ENCODE measurements around the gene GSE1.
A peak's percentile ranks its signal among the peaks of the same experiment; 100 is the strongest.

Gene GSE1

DNA sequence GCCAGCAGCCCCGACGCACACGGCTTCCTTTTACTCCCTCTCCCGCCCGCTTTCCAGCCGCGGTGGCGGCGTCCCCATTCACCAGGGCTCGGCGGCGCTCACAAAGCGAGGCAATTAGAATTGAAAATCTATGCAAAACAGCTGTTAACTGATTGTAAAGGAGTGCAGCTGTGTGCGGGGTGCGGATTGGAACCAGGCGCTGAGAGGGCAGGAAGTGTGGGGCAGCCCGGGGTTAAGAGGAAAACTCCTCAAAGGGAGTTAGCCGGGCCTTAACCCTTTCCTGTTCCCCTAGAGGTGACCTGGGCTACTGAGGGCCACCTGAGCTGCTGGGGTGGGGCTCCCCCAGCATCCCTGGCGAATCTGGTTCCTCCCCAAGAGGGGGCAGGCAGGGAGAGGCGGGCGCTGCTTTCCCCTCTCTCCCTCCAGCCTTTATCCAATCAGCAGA lies 5.8 kb upstream of the GSE1 start:
- DNase-seq (ENCODE audit: low spot score) = no peak

DNA sequence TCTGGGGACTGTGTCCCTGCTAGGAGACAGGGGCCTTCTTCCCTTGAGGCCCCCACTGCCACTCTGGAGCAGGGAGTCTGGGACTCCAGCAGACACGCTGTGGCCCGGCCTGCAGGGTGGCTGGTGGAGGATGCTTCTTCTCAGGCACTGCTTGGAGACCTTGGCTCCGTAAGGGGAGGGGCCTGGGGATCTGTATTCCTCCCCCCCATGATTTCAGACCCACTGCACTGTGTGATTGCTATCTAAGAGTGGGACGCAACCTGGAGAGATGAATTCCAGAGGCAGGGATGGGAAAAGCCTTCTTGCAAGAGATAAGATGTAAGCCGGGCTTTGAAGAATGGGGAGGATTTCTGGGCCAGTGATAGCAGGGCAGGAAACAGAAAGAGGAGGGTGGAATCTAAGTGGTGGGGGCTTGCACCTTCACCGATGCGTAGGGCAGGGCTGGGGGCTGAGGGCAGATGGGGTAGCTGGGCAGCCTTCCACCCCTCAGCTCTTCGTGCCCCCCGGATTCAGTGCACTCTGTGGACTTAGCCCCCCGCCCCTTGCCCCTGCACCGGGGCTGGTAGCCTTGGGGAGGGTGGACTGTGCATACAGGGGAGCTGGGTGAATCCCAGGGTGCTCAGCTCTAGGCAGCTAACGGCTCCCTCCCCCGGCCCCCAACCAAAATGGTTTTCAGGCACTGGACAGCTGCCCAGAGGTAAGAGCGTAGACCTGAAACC lies 5.2 kb upstream of the GSE1 start:
- DNase-seq (ENCODE audit: low spot score) = no peak

DNA sequence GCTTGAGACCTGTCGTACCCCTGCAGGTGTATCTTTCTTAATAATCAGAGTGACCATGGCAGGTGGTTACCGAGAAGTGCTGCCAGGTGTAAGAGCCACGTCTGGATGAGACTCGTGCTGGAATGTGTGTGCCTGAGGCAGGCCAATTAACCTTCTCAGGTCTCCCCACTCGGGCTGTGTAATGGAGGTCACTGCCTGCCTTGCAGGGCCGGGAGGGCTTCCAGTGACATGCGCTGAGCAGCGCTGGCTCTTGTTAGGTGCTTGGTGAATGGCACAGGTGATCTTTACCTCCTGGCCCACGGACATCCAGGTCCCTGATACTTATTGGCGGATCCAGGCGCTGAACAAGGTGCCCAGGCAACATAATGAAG lies 4.6 kb upstream of the GSE1 start:
- DNase-seq (ENCODE audit: low spot score) = no peak

DNA sequence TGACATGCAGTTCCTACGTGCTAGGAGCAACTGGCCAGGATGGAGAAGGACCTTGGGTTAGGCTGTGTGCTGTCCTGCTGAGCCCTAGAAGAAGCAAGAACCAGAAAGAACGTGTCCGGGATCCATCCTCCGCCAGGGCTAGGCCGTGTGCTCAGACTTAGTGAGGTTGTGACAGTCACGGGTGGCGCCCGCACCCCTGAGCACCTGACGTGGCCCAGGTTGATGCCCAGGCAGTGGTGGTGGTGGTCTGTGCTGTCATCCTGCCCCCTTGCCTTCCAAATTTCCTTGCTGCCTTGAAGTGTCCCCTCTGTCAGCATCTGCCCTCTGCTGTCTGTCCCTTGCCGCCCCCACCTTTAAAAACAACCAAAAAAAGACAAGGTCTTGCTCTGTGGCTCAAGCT lies 4.2 kb upstream of the GSE1 start:
- no peak for DNase-seq (ENCODE audit: low spot score)

DNA sequence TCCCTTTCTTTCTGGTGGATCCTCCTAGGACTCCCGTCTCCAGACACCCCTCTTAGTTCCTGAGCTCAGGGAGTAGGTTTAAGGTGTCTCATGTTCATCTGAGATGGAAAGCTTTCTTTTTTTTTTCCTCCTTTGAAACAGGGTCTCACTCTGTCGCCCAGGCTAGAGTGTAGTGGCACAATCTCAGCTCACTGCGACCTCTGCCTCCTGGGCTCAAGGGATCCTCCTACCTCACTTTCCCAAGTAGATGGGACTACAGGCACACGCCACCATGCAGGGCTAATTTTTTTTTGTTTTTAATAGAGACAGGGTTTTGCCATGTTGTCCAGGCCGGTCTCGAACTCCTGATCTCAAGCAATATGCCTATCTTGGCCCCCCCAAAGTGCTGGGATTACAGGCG lies 3.6 kb upstream of the GSE1 start:
- DNase-seq (ENCODE audit: low spot score) = no peak

DNA sequence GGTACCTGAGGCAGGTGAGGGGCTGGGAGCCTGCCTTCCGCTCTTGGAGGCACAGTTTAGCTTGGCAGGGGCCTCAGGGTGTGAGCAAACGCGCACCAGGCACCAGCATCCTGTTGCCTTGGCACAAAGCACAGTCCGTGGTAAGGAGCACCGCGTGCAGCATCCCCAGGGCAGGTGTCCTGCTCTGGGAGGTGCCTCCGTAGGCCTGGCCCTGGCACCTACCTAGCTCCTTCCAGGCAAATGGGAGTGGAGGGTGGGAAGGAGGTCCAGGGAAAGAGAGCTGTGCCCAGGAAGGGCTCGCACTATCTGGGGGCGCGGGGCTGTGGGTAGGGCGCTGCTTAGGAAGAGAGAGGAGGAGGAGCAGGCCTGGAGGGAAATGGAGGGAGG lies 3.1 kb upstream of the GSE1 start:
- DNase-seq (ENCODE audit: low spot score) = no peak

DNA sequence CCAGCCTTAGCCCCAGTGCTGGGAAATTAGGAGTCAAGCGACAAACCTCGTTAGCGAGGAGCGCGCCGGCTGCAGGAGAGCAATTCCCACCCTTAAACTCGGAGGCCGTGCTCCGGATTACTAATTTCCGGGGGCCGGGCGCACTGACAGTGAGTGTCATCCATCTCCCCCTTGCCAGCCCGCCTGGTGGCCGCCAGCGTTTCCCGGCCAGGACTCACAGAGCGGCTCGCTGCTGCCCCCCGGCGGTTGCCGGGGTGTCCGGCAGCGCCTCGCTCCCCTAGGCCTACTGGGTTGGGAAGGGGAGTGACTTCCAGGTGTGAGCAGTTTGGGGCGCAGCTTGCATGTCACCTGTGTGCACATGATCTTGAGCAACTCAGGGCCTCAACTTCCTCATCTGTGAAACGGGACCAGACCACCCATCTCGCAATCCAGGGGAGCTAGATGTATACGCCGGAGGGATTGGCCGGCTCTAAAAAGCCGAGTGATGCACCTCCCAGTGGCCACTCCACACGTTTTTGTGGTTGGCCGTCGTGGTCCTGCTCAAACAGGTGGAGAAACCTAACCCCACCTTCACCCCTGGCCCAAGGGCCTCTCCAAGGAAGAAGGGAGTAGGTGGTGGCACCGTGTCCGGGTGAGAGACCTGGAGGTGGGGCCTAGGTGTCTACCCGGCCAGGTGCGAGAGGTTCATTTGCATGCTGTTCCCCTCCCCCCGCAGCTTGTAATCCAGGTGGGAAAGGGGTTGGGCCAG lies 2.5 kb upstream of the GSE1 start:
- peak; percentile 91 for DNase-seq (ENCODE audit: low spot score)

DNA sequence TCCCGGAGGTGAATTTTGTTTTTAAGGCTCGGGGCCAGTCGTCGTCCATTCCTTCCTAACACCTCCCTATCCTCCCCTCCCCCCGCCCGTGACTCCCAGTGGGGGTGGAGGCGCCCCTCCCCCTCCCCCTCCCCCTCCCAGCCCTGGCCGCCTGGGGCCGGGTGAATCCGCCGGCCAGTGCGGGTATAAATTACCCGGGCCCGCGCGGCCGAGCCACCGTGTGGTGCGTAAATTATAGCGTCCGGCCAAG lies 2.0 kb upstream of the GSE1 start:
- no peak for DNase-seq (ENCODE audit: low spot score)

DNA sequence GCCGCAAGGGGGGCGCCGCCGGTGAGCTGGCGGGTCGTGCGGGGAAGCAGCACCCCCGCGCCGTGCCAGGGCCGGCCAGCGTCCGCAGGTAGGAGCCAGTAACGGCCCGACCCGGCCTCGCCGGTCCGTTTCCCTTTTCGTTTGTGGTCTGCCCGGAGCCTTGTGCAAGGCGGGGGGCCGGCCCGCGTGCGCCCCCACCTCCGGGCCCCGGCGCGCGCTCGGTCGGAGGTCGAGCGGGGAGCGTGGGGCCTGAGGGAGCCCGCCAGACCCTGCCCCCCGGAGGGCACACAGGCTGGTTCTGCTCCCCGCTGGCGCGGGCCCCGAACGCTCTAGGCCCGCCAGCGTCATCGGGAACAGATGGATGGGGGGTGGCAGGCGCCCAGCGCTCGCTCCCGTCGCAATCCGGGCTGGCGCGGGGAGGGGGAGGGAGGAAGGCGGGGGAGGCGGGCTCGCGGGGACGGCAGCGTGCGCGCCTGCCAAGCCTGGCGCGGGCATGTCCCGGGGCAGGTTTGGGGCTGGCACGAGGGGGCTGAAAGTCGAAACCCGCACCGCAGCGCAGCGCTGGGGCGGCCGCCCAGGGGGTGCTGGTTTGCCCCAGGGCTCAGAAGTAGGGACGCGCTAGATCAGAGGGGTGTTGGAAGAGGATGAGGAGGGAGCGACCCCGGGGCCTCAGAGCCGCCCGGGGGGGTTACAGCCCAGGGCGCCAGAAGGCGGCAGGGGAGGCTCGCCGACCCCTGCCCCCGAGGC lies 1.5 kb upstream of the GSE1 start:
- peak; percentile 94 for DNase-seq (ENCODE audit: low spot score)

DNA sequence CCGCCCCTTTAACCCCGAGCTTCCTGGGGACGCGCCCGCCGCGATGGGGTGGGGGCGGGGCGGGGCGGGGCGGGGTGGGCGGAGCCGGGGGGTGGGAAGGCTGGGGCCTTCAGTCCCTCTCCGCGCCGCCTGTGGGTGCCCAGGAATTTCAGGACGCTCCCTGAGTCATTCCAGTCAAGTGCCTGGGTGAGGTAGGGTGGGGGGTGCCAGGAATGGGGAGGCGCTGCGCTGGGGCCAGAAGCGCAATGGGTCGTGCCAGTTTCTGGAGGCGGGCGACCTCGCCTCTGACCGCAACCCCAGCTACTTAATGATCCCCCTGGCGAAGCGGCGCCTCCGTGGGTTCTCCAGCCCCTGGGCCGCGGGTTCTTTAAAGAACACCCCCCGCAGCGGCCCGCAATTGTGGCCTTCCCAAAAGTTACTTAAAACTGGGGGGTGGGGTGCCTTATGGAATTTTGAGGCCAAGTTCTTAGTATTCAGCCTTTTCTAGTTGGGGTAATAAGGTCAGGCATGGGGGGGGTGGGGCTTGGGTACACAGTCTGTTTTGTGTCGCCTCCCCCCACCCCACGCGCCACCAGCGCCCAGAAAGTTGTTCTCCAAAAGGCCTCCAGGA lies 826 bp upstream of the GSE1 start:
- DNase-seq (ENCODE audit: low spot score) = peak; percentile 97

DNA sequence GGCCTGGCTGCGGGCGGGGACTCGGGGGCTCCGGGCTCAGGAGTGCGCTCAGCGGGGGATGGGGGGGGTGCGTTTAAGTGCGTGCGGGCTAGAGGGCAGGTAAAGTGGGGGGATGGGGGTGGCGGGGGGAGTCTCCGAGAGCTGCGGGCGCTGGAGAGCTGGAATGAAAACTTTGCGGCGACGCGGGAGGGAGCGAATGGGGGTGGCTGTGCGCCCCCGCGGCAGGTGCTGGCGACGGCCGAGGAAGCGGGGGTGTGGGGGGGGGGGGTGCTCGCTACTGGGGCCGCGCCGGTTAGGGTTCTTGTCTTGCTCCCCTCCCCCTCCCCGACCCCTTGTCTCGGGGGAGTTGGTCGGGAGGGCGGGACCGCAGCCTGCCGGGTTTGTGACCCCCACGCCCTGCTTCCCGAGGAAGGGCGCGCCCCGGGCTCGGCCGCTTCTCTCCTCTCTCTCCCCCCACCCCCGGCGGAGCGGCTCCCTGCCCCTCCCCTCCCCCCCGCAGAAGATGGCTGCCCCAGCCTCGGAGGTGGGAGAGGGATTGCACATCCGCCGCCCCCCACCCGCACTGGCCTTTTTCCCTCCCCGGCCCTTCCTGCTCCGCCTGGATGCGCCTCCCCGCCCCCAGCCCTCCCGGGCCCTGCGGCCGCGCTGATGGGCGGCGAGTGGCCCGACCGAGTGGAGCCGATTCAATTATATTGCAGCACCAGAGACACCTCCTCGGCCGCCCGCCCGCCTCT lies 649 bp downstream of the GSE1 start:
- DNase-seq (ENCODE audit: low spot score) = peak; percentile 60

DNA sequence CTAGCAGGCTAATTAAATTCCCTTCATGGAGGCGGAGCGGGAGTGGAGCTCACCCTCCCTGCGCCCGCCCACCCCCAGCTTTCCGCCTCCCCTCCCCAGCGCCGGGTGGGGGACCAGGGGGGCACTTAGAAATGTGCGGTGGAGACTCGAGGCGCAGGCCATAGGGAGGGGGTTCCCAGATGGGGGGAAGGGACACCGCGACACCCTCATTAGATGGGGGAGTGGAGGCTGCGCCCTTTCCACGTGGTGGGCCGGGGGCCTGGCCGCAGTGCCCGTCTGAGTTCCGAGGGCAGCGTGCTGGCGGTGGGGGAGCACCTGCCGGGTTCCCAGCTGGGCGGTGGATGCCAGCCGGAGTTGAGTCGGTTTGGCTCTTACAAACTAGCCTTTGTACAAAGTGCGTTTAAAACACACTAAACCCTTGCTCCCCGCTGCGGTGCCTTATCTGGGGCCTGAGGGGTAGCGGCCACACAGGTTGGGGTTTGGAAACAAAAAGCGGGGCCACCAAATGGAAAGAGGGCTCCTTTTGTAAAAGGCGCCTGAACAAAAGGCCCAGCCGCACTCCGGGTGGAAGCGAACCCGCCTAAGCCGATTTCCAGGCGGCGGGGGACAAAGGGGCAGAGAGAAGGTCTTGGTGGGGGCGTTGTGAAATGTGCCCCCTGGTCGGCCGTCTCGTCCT lies 1.4 kb downstream of the GSE1 start:
- no peak for DNase-seq (ENCODE audit: low spot score)

DNA sequence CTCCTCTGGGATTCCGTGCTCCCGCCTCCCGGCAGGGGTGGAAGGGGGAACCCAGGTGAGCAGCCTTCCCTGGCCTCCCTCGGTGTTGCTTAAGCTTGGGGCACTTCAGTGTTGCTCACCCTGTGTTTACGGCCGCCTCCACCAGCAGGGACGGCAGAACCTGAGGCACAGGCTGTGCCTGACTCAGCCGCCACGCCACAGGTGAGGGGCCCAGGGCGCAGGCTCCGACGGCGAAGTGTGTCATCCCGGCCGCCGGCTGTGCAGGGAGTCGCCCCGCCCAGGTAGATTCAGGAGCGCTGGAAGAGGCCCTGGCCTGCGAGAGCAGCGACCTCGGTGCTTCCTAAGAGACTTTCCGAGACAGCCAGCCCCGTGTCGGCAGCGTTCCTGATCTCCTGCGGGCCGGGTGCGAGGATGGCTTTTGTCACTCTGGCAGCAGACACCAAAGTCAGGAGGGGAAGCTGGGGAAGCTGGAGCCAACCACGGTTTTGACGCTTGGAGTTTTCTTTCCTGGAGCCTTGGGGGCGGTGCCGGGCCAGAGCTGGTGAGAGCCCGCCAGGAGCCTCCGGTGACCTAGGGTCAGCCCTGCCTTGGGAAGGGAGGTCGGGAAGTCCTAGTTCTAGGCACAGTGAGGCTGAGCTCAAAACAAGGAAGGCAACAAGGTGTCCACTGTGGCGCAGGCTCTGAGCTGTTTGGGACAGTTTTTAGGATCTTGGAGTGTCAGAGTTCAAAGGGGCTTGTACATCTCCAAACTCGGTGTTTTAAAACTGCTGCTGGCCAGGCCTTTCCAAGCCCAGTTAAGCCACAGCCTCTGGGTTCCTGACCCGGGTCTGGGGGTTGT lies 2.1 kb downstream of the GSE1 start:
- DNase-seq (ENCODE audit: low spot score) = no peak

DNA sequence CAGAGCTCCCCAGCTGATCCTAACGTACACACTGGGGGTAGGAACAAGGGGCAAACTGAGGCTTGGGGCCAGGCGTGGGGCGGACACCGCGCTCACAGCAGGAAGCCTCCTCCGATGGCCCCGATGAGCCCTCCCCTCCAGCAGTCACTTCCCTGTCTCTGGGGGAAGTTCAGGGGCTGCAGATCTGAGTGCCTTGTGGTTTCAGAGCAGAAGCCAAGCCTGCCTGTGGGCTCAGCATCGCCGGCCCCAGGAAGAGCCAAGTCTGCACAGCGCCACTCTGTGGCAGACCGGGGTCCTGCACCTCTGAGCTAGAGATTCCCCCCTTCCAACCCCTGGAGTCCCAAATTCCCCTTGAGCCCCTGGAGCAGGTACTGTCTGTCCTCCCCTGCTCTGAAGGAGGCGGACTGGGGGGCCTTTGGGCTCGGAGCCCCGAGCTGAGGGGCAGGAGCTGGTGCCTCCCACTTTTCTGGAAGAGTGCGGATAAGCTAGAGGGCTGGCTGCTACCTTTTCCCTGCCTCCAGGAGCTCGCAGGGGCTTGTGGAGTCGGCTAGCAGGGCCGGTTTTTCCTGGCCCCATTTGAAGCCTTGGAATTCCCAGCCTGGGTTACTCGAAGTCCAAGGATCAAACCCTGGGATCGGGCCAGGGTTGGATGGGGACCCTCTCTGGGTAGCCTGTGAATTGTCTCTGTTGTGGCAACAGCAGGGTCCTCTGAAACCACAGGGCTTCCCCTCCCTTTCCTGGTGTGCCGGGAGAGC lies 2.9 kb downstream of the GSE1 start:
- peak; percentile 90 for DNase-seq (ENCODE audit: low spot score)

DNA sequence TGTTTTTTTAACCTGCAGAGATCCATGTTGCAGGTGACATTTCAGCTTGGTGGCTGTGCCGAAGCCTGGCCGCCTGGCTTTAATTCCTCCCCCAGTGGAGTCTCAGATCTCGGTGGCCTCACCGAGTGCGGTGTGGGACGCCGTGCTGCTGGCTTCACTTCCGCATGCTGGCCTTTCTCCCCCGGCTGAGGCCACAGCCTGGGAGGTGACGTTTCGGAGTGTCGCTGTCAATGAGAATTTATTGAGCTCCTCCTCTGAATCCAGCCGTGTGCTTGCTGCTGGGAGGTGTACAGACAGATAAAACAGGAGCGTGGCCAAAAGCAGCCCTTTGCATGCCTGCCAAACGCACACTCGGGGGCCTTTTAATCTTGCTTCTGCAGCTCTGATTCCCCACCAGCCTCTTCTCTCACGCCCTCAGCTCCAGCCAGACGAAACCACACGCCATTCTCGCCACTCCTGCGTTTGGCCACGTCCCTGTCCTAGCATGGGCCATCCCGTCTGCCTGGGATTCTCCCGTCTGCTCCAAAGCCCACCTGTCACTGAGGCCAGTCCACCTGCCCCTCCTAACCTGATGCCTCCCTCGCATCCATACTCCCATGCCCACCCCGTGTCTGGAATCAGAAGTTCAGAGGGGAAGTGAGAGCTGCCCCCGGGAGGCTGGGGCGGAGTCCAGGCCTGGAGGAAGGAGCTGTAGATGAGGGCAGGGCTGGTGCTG lies 3.6 kb downstream of the GSE1 start:
- DNase-seq (ENCODE audit: low spot score) = no peak

DNA sequence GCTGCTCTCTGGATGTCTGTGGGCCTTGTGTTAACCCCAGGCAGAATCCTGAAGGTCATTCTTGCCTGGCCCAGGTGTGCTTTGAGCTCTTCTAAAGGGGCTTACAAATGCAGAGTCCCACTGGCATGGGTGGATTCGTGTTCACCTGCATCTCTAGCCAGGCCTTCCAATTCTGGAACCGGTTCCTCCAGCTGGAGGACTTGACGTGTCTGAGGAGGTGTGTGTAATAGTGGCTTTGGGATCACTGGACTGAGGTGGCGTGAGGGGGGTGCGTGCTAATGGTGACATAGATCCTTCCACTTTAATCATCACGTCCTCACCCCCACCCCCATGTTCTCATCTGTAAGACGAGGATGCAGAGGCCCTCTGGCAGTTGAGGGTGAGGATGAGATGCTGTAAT lies 4.8 kb downstream of the GSE1 start:
- no peak for DNase-seq (ENCODE audit: low spot score)

DNA sequence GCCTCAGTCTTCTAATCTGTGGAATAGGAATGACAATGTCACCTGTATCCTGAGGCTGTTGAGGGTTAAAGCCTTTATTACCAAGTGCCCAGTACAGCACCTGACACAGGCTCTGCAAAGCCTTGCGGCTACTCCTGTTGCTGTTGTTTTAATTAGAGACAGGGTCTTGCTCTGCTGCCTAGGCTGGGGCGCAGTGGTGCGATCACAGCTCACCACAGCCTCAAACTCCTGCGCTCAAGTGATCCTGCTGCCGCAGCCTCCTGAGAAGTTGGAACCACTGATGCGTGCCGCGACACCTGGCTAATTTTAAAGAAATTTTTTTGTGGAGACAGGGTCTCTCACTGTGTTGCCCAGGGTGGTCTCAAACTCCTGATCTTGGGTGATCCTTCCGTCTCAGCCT lies 5.4 kb downstream of the GSE1 start:
- DNase-seq (ENCODE audit: low spot score) = no peak

DNA sequence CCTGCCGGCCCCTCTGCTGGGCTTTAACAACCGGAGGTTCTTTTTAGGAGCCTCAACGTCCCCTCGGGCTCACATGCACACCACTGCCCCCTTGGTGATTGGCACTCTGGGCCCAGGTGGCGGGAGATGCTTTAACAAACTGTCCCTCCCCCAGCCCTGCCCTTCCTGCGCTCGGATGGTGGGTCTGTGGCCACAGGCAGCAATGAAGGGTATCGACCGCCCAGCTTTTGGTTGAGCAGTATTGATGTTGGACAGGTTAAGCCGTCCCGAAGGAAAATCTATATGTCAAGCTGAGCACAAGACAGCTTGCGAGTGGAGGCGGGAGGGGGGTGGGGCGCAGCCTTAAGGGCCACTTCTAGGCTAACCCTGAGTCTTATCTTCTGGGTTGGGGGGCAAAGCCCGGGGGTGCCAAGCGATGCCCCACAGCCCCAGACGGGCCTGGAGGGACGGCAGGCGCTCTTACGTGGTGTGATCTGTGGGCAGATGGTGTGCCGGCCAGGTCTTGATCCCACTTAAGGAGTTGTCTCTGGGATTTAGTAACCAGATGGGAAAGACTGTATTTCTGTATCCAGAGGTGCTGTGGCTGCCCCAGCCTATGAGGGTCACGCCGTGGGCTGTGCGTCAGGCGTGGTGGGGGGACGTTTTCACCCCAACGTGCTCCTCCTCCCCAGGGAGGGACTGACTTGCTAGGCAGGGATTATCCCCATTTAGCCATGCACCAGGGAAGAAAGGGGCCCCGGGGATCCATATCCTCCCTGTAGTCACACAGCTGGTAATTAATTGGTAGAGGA lies 6.2 kb downstream of the GSE1 start:
- no peak for DNase-seq (ENCODE audit: low spot score)

DNA sequence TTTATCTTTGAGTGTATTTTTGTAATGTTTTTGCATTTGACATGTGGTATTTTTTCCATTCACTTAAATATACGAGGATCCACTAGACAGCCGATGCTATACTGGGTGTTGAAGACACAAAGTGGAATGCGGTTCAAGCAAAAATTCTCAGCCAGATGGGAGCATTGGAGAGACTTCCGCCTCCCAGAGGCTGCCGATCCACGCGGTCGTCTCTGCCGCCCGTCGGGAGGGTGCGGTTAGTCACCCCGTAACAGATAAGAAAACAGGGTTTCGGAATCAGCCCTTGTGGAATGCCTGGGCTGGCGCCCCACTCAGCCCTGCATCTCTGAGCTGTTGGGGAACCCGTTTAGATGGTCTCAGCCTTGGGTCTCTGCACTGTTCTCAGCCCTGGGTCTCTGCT lies 7.3 kb downstream of the GSE1 start:
- DNase-seq (ENCODE audit: low spot score) = no peak

All from AG08396 (cell line).